ENCODE data around the gene SRCAP. TPM values are rescaled to one million over a fixed set of nuclear protein-coding genes. Genes with fewer than 3 reads are reported as not detected.

Gene SRCAP
- polyA plus RNA-seq, 1 of the 3 experiments (the other 2 are of a cell fraction) = 5.6 TPM

DNA sequence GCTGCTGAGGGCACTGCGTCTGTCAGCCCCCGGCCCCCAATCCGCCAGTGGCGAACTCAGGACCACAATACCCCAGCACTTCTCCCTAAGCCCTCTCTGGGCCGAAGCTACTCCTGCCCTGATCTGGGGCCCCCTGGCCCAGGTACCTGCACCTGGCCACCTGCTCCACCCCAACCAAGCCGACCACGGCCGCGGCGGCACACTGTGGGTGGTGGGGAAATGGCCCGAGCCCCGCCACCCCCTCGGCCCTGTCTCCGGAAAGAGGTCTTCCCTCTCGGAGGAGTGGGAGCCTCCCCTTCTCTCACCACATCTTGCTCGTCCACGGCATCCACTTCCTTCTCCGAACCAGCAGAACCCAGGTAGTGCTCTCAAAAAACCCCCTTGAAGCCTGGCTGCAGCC lies 44.1 kb upstream of the SRCAP start (continued):
- TF ChIP-seq, protein P1, sequence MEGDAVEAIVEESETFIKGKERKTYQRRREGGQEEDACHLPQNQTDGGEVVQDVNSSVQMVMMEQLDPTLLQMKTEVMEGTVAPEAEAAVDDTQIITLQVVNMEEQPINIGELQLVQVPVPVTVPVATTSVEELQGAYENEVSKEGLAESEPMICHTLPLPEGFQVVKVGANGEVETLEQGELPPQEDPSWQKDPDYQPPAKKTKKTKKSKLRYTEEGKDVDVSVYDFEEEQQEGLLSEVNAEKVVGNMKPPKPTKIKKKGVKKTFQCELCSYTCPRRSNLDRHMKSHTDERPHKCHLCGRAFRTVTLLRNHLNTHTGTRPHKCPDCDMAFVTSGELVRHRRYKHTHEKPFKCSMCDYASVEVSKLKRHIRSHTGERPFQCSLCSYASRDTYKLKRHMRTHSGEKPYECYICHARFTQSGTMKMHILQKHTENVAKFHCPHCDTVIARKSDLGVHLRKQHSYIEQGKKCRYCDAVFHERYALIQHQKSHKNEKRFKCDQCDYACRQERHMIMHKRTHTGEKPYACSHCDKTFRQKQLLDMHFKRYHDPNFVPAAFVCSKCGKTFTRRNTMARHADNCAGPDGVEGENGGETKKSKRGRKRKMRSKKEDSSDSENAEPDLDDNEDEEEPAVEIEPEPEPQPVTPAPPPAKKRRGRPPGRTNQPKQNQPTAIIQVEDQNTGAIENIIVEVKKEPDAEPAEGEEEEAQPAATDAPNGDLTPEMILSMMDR (IDR thresholded peaks at IDR 0.05) = no peak

DNA sequence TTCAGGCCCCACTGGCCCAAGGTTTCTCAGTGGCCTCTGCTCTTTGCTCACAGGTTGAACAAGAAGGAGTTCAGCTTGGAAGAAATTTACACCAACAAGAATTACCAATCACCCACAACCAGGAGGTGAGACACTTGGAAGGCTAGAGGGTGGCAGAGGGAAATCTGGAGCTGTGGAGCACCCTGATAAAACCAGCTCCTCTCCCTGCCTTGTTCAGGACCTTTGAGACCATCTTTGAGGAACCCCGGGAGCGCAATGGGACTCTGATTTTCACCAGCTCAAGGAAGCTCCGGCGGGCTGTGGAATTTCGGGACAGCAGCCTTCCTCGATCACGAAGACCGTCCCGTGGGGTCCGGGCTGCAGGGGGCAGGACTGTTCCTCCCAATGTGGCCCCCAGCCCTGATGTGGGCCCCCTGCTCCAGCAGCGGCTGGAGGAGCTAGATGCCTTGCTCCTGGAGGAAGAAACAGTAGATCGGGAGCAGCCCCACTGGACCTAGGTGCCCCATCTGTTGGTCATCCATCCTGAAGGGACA lies 43.1 kb upstream of the SRCAP start:
- Histone ChIP-seq H3K4me2 (no peak overlapping the region), H3K27me3 (ENCODE audit: insufficient read depth) (no peaks in the 10 kb centered on the region), H3K9me3 (no peaks in the 10 kb centered on the region), H3K9me2 (no peaks in the 10 kb centered on the region), H3K4me1 (ENCODE audit: control insufficient read depth in 1 of 2, insufficient read depth in 2 of 2, low read depth in 1 of 2, low read length in 1 of 2) (peaks cover 10 to 28% of the 10 kb centered on the region in 2 experiments), H3K79me2 (ENCODE audit: insufficient read depth) (peaks cover 37% of the 10 kb centered on the region), H3K4me3 (ENCODE audit: low read depth in 2 of 2, low read length in 1 of 2) (no peak overlapping the region), H3K27ac (ENCODE audit: low read depth in 2 of 2, low read length in 1 of 2) (no peak overlapping the region), H4K20me1 (ENCODE audit: insufficient read depth) (peaks cover 5% of the 10 kb centered on the region; the same call in 1 of the 2 replicates), H2AFZ (ENCODE audit: low read depth) (no peak overlapping the region), H3K9ac (no peak overlapping the region), H3F3A (replicated peaks; ENCODE audit: insufficient read depth) (peaks cover 18% of the 10 kb centered on the region), H3K36me3 (replicated peaks in 1 of 2; ENCODE audit: control insufficient read depth in 1 of 2, insufficient read depth in 2 of 2, low read length in 1 of 2) (peaks cover 24 to 29% of the 10 kb centered on the region in 2 experiments)
- ChIA-PET POLR2A (no interaction called here), CTCF (interaction anchor here (1.0 to 2.1 kb wide), 4 partner anchors 20 to 39 kb away, joined by 3 to 6 read pairs (median 5); no protein-coding TSS in a partner anchor)
- no peak for DNase-seq
- 93% methylated on average over 6 of the region's 12 CpGs for WGBS (ENCODE audit: low lambda C conversion rate)
- TF ChIP-seq JUND (IDR thresholded peaks at IDR 0.05) (no peak), RXRA (IDR thresholded peaks at IDR 0.05; ENCODE audit: borderline replicate concordance, low read depth) (no peak)

DNA sequence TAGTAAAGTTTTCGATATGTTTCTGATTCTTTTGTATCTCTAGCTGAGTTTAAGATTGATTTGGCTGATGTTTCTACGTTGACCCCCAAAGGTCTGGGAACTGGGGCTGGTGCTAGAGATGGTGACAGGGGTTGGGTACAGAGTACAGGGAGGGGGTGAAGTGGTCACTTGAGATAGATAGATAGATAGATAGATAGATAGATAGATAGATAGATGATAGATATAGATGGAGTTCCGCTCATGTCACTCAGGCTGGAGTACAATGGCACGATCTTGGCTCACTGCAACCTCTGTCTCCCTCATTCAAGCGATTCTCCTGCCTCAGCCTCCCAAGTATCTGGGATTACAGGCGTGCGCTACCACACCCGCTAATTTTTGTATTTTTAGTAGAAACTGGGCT lies 42.6 kb upstream of the SRCAP start:
- Histone ChIP-seq H3K79me2 (ENCODE audit: insufficient read depth) (peaks cover 39% of the 10 kb centered on the region), H3K27ac (ENCODE audit: low read depth in 2 of 2, low read length in 1 of 2) (no peak overlapping the region), H3K4me1 (ENCODE audit: control insufficient read depth in 1 of 2, insufficient read depth in 2 of 2, low read depth in 1 of 2, low read length in 1 of 2) (peaks cover 15 to 33% of the 10 kb centered on the region in 2 experiments), H3K9me3 (no peaks in the 10 kb centered on the region), H3K9ac (no peak overlapping the region), H2AFZ (ENCODE audit: low read depth) (no peak overlapping the region), H4K20me1 (ENCODE audit: insufficient read depth) (peaks cover 9% of the 10 kb centered on the region; the same call in 1 of the 2 replicates), H3F3A (replicated peaks; ENCODE audit: insufficient read depth) (peaks cover 18% of the 10 kb centered on the region), H3K36me3 (replicated peaks in 1 of 2; ENCODE audit: control insufficient read depth in 1 of 2, insufficient read depth in 2 of 2, low read length in 1 of 2) (peaks cover 30 to 34% of the 10 kb centered on the region in 2 experiments), H3K27me3 (ENCODE audit: insufficient read depth) (no peaks in the 10 kb centered on the region), H3K4me3 (ENCODE audit: low read depth in 2 of 2, low read length in 1 of 2) (no peak overlapping the region), H3K9me2 (no peaks in the 10 kb centered on the region), H3K4me2 (no peak overlapping the region)
- WGBS (ENCODE audit: low lambda C conversion rate) = 93% methylated on average over 8 of the region's 8 CpGs
- ChIA-PET CTCF (interaction anchor here (1.0 to 2.1 kb wide), 7 partner anchors 18 to 209 kb away, joined by 3 to 6 read pairs (median 4); no protein-coding TSS in a partner anchor), POLR2A (no interaction called here)
- TF ChIP-seq, protein P2, sequence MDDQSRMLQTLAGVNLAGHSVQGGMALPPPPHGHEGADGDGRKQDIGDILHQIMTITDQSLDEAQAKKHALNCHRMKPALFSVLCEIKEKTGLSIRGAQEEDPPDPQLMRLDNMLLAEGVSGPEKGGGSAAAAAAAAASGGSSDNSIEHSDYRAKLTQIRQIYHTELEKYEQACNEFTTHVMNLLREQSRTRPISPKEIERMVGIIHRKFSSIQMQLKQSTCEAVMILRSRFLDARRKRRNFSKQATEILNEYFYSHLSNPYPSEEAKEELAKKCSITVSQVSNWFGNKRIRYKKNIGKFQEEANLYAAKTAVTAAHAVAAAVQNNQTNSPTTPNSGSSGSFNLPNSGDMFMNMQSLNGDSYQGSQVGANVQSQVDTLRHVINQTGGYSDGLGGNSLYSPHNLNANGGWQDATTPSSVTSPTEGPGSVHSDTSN (IDR thresholded peaks at IDR 0.05) = no peak
- no peak for DNase-seq
